Colonic mucosa (tissue), 4 donors: ENCODE measurements around the gene RNF144A. TPM values are rescaled to one million over a fixed set of nuclear protein-coding genes. Genes with fewer than 3 reads are reported as not detected.

Source experiments
- DNase-seq: peaks from one replicate; pipeline ENCODE4 v3.0.0-alpha.2; 2020
- H3K27ac ChIP-seq: fragments of 200-600 bp; one replicate; pipeline ENCODE4 v1.8.0; 2021
- H3K27me3 ChIP-seq: fragments of 200-600 bp; one replicate; pipeline ENCODE4 v1.8.0; 2021
- H3K36me3 ChIP-seq: fragments of 200-600 bp; one replicate; pipeline ENCODE4 v1.8.0; 2021
- H3K4me1 ChIP-seq: fragments of 200-600 bp; one replicate; pipeline ENCODE4 v1.8.0; 2021; ENCODE audit warnings: mild to moderate bottlenecking
- H3K4me3 ChIP-seq: fragments of 200-600 bp; one replicate; pipeline ENCODE4 v1.8.0; 2021
- H3K9ac ChIP-seq, 2 donors: one replicate each; pipeline ENCODE4 v1.7.0; 2013; ENCODE audit warnings: control low read depth in 2 of 2, low read depth in 2 of 2, low read length in 2 of 2
- H3K9me3 ChIP-seq: fragments of 200-600 bp; one replicate; pipeline ENCODE4 v1.8.0; 2021
- intact Hi-C: fragments of 100-400 bp; cut with DNase I; formaldehyde crosslinking; loops from one replicate; pipeline ENCODE4 v1.14.1; 2022
- total RNA-seq, 2 donors: library from RNA; stranded (reverse); fragmentation: NEBNext Ultra II Directional in 1 of 2; extraction: Animal tissue kit (Norgen Biotek cat#: 25700) in 1 of 2; gene quantifications; one replicate each; pipeline ENCODE4 v1.2.1, GENCODE V29; 2021
- TF ChIP-seq, protein P1 (sequence below): fragments of 200-600 bp; IDR thresholded peaks from one replicate; pipeline ENCODE4 v1.8.0; 2022; ENCODE audit warnings: antibody characterized with exemption, mild to moderate bottlenecking
- donor health status: healthy.
- donor health status: DM: no; HTN: no; CAD: no.
- donor health status: DM: no; HTN: no; CAD: no.

Gene RNF144A
- total RNA-seq, 2 donors from 2014 or later = 13.9 to 22.6 TPM

GRCh38 chr2:6940820-6941219 lies 23.6 kb downstream of the RNF144A start:
- Histone ChIP-seq H3K4me1 (no peaks in the 10 kb centered on the region), H3K27ac (no peak overlapping the region), H3K36me3 (no peaks in the 10 kb centered on the region), H3K27me3 (no peaks in the 10 kb centered on the region), H3K9ac (no peak overlapping the region), H3K9me3 (no peaks in the 10 kb centered on the region), H3K4me3 (no peak overlapping the region)
- intact Hi-C loops = no loop called here
- TF ChIP-seq, protein P1, sequence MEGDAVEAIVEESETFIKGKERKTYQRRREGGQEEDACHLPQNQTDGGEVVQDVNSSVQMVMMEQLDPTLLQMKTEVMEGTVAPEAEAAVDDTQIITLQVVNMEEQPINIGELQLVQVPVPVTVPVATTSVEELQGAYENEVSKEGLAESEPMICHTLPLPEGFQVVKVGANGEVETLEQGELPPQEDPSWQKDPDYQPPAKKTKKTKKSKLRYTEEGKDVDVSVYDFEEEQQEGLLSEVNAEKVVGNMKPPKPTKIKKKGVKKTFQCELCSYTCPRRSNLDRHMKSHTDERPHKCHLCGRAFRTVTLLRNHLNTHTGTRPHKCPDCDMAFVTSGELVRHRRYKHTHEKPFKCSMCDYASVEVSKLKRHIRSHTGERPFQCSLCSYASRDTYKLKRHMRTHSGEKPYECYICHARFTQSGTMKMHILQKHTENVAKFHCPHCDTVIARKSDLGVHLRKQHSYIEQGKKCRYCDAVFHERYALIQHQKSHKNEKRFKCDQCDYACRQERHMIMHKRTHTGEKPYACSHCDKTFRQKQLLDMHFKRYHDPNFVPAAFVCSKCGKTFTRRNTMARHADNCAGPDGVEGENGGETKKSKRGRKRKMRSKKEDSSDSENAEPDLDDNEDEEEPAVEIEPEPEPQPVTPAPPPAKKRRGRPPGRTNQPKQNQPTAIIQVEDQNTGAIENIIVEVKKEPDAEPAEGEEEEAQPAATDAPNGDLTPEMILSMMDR = no peak
- DNase-seq = no peak

DNA sequence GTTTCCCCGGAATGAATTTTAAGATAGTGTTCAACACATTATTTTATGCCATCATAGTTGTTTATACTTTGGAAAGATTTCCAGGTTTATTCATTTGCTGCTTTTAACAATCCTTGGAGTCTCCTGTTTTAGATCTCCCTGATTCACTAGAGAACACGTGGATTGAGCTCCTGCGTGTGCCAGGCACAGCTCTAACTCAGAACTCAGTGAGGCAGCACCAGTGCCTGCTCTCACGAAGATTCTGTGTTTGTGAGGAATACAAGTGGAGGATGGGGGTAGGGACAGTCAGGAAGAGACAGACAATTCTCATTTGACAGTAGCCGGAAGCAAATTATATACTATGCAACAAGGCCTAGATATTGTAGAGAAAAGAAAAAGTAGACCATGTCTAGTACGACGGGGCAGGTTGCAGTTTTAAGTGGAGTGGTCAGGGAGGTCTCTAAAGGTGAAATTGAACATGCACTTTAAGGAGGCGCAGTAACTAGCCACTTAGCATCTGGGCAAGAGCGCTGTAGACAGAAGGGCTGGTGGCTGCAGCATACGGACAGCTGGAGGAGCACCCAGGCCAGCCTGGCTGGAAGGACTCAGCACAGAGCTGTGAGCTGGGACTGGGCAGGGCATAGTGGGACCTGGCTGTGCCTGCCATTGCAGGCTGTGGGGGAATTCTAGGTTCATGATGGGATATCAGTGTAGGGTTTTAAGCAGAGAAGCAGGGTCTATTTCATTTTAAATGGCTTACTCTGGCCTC lies 24.3 kb downstream of the RNF144A start:
- Histone ChIP-seq H3K27ac (no peak overlapping the region), H3K9ac (no peak overlapping the region), H3K36me3 (no peaks in the 10 kb centered on the region), H3K9me3 (no peaks in the 10 kb centered on the region), H3K4me1 (no peaks in the 10 kb centered on the region), H3K27me3 (no peaks in the 10 kb centered on the region), H3K4me3 (no peak overlapping the region)
- intact Hi-C loops = no loop called here
- TF ChIP-seq, protein P1 = no peak
- DNase-seq = no peak

DNA sequence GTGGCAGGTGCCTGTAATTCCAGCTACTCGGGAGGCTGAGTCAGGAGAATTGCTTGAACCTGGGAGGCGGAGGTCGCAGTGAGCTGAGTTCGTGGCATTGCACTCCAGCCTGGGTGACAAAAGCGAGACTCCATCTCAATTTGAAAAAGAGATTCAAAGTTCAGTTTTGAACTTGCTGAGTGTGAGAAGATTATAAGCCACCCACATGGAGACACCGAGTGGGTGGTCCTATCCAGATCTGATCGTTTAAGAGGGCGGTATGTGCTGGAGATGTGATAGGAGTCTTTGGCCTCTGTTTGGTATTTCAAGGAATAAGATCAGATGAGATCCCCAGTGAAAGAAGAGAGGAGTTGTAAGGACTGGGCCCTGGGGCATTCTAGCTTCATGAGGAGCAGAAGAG lies 25.6 kb downstream of the RNF144A start:
- Histone ChIP-seq H3K36me3 (no peaks in the 10 kb centered on the region), H3K4me1 (no peaks in the 10 kb centered on the region), H3K27me3 (no peaks in the 10 kb centered on the region), H3K4me3 (no peak overlapping the region), H3K27ac (no peak overlapping the region), H3K9me3 (no peaks in the 10 kb centered on the region), H3K9ac (no peak overlapping the region)
- intact Hi-C loops = no loop called here
- DNase-seq = no peak
- TF ChIP-seq, protein P1 = no peak

DNA sequence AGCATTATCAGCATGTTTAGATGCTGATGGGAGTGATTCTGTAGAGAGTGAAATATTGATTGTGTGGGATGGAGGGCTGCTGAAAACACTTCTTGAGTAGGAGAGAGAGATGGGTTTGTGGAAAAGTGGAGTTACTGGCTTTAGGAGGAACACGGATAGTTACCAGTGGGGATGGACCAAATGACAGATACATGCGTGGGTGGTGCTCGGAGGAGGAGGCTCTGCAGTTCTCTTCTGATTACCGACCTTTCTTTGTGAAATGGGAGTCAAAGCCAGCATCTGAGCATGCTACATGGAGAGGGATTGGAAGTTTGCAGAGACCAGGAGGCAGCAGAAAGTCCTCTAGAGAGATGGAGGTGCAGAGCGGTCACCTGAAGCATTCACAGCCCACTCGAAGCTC lies 26.3 kb downstream of the RNF144A start:
- no peak overlapping the region for H3K9ac ChIP-seq
- no peaks in the 10 kb centered on the region for H3K27me3 ChIP-seq
- no peak for DNase-seq
- TF ChIP-seq, protein P1 = no peak
- H3K36me3 ChIP-seq = no peaks in the 10 kb centered on the region
- H3K9me3 ChIP-seq = no peaks in the 10 kb centered on the region
- H3K27ac ChIP-seq = no peak overlapping the region
- intact Hi-C loops = no loop called here
- H3K4me1 ChIP-seq = no peaks in the 10 kb centered on the region
- H3K4me3 ChIP-seq = no peak overlapping the region

DNA sequence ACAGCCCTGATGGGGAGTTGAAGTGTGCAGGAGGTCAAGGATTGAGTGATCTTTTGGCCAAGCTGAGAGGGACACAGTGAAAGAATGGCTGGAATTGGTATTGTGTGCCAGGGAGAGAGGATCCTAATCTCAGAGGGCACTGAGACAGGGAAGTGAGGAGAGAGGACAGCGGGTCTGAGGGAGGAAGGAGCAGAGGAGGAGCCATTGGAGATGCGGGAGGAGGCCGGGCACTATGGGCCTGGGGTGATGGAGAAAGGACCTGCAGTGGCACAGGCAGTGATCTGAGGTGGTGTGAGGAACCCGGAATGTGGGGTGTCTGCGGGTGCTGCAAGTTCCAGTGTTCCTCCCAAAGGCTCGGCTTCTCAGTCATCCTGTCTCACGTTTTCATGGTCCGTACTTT lies 26.8 kb downstream of the RNF144A start:
- intact Hi-C loops = no loop called here
- H3K9me3 ChIP-seq = no peaks in the 10 kb centered on the region
- no peak overlapping the region for H3K27ac ChIP-seq
- DNase-seq = no peak
- TF ChIP-seq, protein P1 = no peak
- no peak overlapping the region for H3K4me3 ChIP-seq
- no peaks in the 10 kb centered on the region for H3K36me3 ChIP-seq
- H3K9ac ChIP-seq = no peak overlapping the region
- H3K27me3 ChIP-seq = no peaks in the 10 kb centered on the region
- H3K4me1 ChIP-seq = no peaks in the 10 kb centered on the region
